Thoracic aorta (tissue), 2 donors: Measurements from ENCODE around the gene WDFY2. TPM values are rescaled to one million over a fixed set of nuclear protein-coding genes. Genes with fewer than 3 reads are reported as not detected.

Source experiments
- ATAC-seq: fragments of 150-250 bp; one replicate; pipeline ENCODE4 v1.8.0; 2017; ENCODE audit warnings: low read depth; ENCODE audit not compliant: insufficient number of reproducible peaks, low FRiP score
- DNase-seq: peaks from one replicate; pipeline ENCODE4 v3.0.0-alpha.2; 2020; ENCODE audit warnings: low spot score
- H3K27ac ChIP-seq, 2 donors: fragments of 200-600 bp; sonication (generic); 1 replicate in 1 of 2; 2 replicates in 1 of 2; pipeline ENCODE4 v1.5.1; 2016; ENCODE audit warnings: mild to moderate bottlenecking in 2 of 2, moderate library complexity in 2 of 2
- H3K27me3 ChIP-seq: fragments of 200-600 bp; sonication (generic); replicated peaks from 2 replicates; pipeline ENCODE4 v1.6.0; 2016; ENCODE audit warnings: mild to moderate bottlenecking; ENCODE audit not compliant: insufficient read depth
- H3K36me3 ChIP-seq: fragments of 200-600 bp; sonication (generic); one replicate; pipeline ENCODE4 v1.5.1; 2016
- H3K4me1 ChIP-seq, 2 donors: fragments of 200-600 bp; sonication (generic); 1 replicate in 1 of 2; 2 replicates in 1 of 2; pipeline versions ENCODE4 v1.5.1 to v1.6.0; 2016; ENCODE audit warnings: low read depth in 2 of 2, mild to moderate bottlenecking in 1 of 2; ENCODE audit not compliant: control insufficient read depth in 1 of 2
- H3K4me3 ChIP-seq: fragments of 200-600 bp; sonication (generic); 2 replicates; pipeline ENCODE4 v1.5.1; 2016; ENCODE audit warnings: mild to moderate bottlenecking
- H3K9me3 ChIP-seq: fragments of 200-600 bp; sonication (generic); 2 replicates; pipeline ENCODE4 v1.5.1; 2016
- CTCF ChIP-seq: fragments of 200-600 bp; sonication (generic); IDR thresholded peaks from one replicate; pipeline ENCODE4 v1.5.1; 2019; ENCODE audit warnings: antibody characterized with exemption
- total RNA-seq, 2 donors: library from RNA; depleted of rRNA; stranded (reverse); fragments of >200 nt; gene quantifications; one replicate each; pipeline versions ENCODE4 v1.1.0 to v1.2.3, GENCODE V29; 2016

The WDFY2 gene
- total RNA-seq, 2 donors from 2014 or later, result 14.6 to 19.3 TPM

GRCh38 chr13:51747438-51748434, 163.5 kb downstream of the WDFY2 start:
- H3K27me3 ChIP-seq, result no peaks in the 10 kb centered on the region
- DNase-seq (no peak), ATAC-seq (no peak)
- no peak for TF ChIP-seq CTCF
- H3K9me3 ChIP-seq, result peaks cover 11% of the 10 kb centered on the region
- H3K4me1 ChIP-seq, result peaks cover 0 to 16% of the 10 kb centered on the region in 2 donors
- peak overlapping the region in 1 of 2 donors; percentile 25 for H3K27ac ChIP-seq
- H3K4me3 ChIP-seq, result no peak overlapping the region
- H3K36me3 ChIP-seq, result peaks cover 7% of the 10 kb centered on the region

GRCh38 chr13:51756651-51757050, 172.4 kb downstream of the WDFY2 start:
- DNase-seq (no peak), ATAC-seq (no peak)
- Histone ChIP-seq H3K4me1 (no peaks in the 10 kb centered on the region), H3K4me3 (no peak overlapping the region), H3K36me3 (peaks cover 22% of the 10 kb centered on the region), H3K27me3 (no peaks in the 10 kb centered on the region), H3K9me3 (no peaks in the 10 kb centered on the region), H3K27ac (no peak overlapping the region)
- TF ChIP-seq CTCF, result no peak

- Histone ChIP-seq H3K27ac (no peak overlapping the region), H3K4me1 (peaks cover 0 to 3% of the 10 kb centered on the region in 2 donors), H3K27me3 (no peaks in the 10 kb centered on the region), H3K4me3 (no peak overlapping the region), H3K9me3 (no peaks in the 10 kb centered on the region), H3K36me3 (peaks cover 12% of the 10 kb centered on the region)
- DNase-seq (no peak), ATAC-seq (no peak)
- TF ChIP-seq CTCF, result no peak
Observed at GRCh38 chr13:51758691-51759090, 174.4 kb downstream of the WDFY2 start.

- Histone ChIP-seq H3K4me1 (peaks cover 5 to 8% of the 10 kb centered on the region in 2 donors), H3K4me3 (no peak overlapping the region), H3K9me3 (no peaks in the 10 kb centered on the region), H3K27me3 (no peaks in the 10 kb centered on the region), H3K36me3 (peaks cover 12% of the 10 kb centered on the region), H3K27ac (no peak overlapping the region)
- TF ChIP-seq CTCF, result no peak
- no peak for ATAC-seq
- DNase-seq, result no peak
Observed at GRCh38 chr13:51759240-51759639, 175.0 kb downstream of the WDFY2 start.

- peak overlapping the region; percentile 45 to 75 for H3K27ac ChIP-seq
- H3K36me3 ChIP-seq, result peaks cover 12% of the 10 kb centered on the region
- H3K4me3 ChIP-seq, result peak overlapping the region; percentile 55
Observed at GRCh38 chr13:51760592-51760991, 176.3 kb downstream of the WDFY2 start.

More at GRCh38 chr13:51760592-51760991, 176.3 kb downstream of the WDFY2 start:
- TF ChIP-seq CTCF, result no peak
- Histone ChIP-seq H3K27me3 (no peaks in the 10 kb centered on the region), H3K9me3 (no peaks in the 10 kb centered on the region), H3K4me1 (peaks cover 17 to 22% of the 10 kb centered on the region in 2 donors)
- DNase-seq, result no peak
- ATAC-seq, result no peak
